Ureter (tissue), 1 donor: Measurements from ENCODE around the gene ITCH. TPM values are rescaled to one million over a fixed set of nuclear protein-coding genes. Genes with fewer than 3 reads are reported as not detected.
"Not testable (repeated sequence)": the region's sequence is repeated elsewhere in the genome, so short reads cannot be mapped to it uniquely, and the experiment has no call there.

Experiments used
- DNase-seq: peaks from one replicate; pipeline ENCODE4 v3.0.0-alpha.2; 2020; ENCODE audit warnings: low spot score
- total RNA-seq: library from RNA; stranded (reverse); gene quantifications from one replicate; pipeline ENCODE4 v1.2.4, GENCODE V29; 2023
- donor health status: DM: yes; HTN: yes; CAD: no.

Gene ITCH
- total RNA-seq, 1 donor from 2014 or later, result 65.0 TPM

- DNase-seq, result not testable (repeated sequence)
These were observed 51.5 kb downstream of the ITCH start for GRCh38 chr20:34414525-34414924.

DNA sequence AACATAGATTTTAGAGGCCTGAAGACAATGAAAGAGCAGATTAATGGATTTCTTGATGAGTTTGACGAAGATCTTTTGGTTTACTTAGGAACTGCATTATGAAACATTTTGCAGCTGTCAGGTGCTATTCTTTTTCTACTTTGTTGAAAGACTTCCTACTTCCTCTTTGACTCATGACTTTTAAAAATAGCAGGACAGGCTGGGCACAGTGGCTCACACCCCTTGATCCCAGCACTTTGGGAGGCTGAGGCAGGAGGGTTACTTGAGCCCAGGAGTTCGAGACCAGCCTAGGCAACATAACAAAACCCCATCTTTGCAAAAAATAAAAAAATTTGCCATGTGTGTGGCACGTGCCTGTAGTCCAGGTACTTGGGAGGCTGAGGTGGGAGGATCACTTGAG, 52.0 kb downstream of the ITCH start:
- DNase-seq, result no peak

GRCh38 chr20:34420146-34420545, 57.1 kb downstream of the ITCH start:
- DNase-seq, result no peak

DNA sequence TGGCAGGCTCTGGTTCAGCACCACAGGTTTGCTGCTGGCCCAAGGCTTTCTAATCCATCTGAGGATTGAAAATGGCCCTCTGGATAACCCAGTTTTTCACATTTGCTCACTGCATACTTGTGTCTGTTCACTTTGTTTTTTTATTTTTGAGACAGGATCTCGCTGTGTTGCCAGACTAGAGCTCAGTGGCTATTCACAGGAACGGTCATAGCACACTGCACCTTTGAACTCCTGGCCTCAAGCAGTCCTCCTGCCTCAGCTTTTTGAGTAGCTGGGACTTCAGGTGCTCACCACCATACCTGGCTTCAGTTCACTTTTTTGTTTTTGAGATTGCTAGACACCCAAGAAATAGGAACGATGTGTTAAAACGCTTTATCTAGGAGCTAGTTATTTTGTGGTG, 57.9 kb downstream of the ITCH start:
- no peak for DNase-seq

GRCh38 chr20:34421766-34422466, 58.8 kb downstream of the ITCH start:
- no peak for DNase-seq

DNA sequence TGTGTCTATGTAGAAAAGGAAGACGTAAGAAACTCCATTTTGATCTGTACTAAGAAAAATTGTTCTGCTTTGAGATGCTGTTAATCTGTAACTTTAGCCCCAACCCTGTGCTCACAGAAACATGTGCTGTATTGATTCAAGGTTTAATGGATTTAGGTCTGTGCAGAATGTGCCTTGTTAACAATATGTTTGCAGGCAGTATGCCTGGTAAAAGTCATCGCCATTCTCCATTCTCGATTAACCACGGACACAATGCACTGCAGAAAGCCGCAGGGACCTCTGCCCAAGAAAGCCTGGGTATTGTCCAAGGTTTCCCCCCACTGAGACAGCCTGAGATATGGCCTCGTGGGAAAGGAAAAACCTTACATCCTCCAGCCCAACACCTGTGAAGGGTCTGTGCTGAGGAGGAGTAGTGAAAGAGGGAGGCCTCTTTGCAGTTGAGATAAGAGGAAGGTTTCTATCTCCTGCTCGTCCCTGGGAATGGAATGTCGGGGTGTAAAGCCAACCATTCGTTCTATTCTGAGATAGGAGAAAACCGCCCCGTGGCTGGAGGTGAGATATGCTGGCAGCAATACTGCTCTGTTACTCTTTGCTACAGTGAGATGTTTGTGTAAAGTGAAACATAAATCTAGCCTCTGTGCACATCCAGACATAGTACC, 62.1 kb downstream of the ITCH start:
- DNase-seq, result not testable (repeated sequence)

- no peak for DNase-seq
These were observed 63.0 kb downstream of the ITCH start for GRCh38 chr20:34426026-34426425.

- DNase-seq, result no peak
These were observed 64.3 kb downstream of the ITCH start for GRCh38 chr20:34427331-34427730.

- DNase-seq, result no peak
These were observed 64.7 kb downstream of the ITCH start for GRCh38 chr20:34427784-34428183.

DNA sequence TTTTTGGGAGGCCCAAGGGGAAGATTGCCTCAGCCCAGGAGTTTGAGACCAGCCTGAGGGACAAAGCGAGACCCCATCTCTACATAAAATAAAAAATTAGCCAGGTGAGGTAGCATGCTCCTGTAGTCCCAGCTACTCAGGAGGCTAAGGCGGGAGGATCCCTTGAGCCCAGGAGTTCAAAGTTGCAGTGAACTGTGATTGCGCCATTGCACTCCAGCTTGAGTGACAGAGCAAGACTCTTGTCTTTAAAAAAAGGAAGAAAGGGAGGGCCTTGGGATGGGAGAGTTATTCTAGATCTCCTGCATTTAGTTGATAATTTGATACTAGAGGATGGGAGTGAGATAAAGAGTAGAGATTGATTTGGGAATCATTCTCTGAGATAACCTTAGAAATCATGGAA, 68.1 kb downstream of the ITCH start:
- no peak for DNase-seq

DNA sequence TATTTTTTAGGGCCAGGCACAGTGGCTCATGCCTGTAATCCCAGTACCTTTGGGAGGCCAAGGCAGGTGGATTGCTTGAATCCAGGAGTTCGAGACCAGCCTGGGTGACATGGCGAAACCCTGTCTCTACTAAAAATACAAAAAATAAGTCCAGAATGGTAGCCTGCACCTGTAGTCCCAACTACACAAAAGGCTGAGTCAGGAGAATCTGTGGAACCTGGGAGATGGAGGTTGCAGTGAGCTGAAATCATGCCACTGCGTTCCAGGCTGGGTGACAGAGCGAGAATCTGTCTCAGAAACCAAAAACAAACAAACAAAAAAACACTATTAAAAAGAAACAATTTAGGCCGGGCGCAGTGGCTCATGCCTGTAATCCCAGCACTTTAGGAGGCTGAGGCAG, 69.6 kb downstream of the ITCH start:
- not testable (repeated sequence) for DNase-seq

DNA sequence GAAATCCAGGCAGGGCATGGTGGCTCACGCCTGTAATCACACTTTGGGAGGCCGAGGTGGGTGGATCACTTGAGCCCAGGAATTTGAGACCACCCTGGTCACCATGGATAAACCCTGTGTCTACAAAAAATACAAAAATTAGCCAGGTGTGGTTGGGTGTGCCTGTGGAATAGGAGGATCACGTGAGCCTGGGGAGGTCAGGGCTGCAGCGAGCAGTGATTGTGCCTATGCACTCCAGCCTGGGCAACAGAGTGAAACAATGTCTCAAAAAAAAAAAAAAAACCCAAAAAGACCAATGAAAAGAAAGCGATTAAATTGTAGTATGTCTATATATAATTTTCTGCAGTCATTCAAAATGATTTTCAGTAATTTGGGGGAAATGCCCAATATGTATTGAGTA, 70.3 kb downstream of the ITCH start:
- no peak for DNase-seq

- no peak for DNase-seq
These were observed 72.5 kb downstream of the ITCH start for GRCh38 chr20:34435589-34435988.

- DNase-seq, result no peak
These were observed 74.4 kb downstream of the ITCH start for GRCh38 chr20:34437330-34437986.

- no peak for DNase-seq
These were observed 76.1 kb downstream of the ITCH start for GRCh38 chr20:34439168-34439567.

- DNase-seq, result not testable (repeated sequence)
These were observed 78.3 kb downstream of the ITCH start for GRCh38 chr20:34441423-34441822.

GRCh38 chr20:34443546-34443945, 80.5 kb downstream of the ITCH start:
- DNase-seq, result no peak

- no peak for DNase-seq
These were observed 82.3 kb downstream of the ITCH start for GRCh38 chr20:34445177-34446065.

GRCh38 chr20:34448517-34448916, 85.4 kb downstream of the ITCH start:
- no peak for DNase-seq

GRCh38 chr20:34449674-34450592, 86.9 kb downstream of the ITCH start:
- DNase-seq, result no peak
